ENCODE data around the gene SCN11A. TPM values are rescaled to one million over a fixed set of nuclear protein-coding genes. Genes with fewer than 3 reads are reported as not detected.

The SCN11A gene
- total and polyA plus RNA-seq, 9 of the 15 experiments (the other 6 are each of a cell fraction or from before 2014, with no cell fraction given) = 0.01 to 0.05 (median 0.04) TPM; not detected in 6

- TF ChIP-seq ZBTB40 (IDR thresholded peaks at IDR 0.05) = peak; percentile 95
- TF ChIP-seq ZBTB40 (CRISPR knock-in tag; IDR thresholded peaks at IDR 0.05) = no peak
- TF ChIP-seq ZBTB33 (CRISPR knock-in tag; IDR thresholded peaks at IDR 0.05) = peak; percentile 93
- peak; percentile 91 for TF ChIP-seq TBP (optimal IDR thresholded peaks at IDR 0.05; ENCODE audit: low read depth, low read length)
- TF ChIP-seq BCLAF1 (IDR thresholded peaks at IDR 0.05; ENCODE audit: borderline replicate concordance in 1 of 2, control insufficient read depth in 1 of 2, low read depth in 2 of 2, low read length in 1 of 2) = no peak
- no peak; the same call in 1 of the 2 replicates for TF ChIP-seq E2F3 (CRISPR knock-in tag; IDR thresholded peaks at IDR 0.05)
- TF ChIP-seq FOXM1 (IDR thresholded peaks at IDR 0.05; ENCODE audit: low read depth) = no peak
- 0 out of 2 replicates have a peak, but pooled peaks have one; percentile 65 for TF ChIP-seq FOXM1 (CRISPR knock-in tag; IDR thresholded peaks at IDR 0.05; ENCODE audit: low read depth)
- no peak for TF ChIP-seq ZNF589 (CRISPR knock-in tag; IDR thresholded peaks at IDR 0.05; ENCODE audit: low read depth)
- no peak for TF ChIP-seq CHD2 (IDR thresholded peaks at IDR 0.05; ENCODE audit: low read depth, low read length)
- TF ChIP-seq ETV1 (tag; conservative IDR thresholded peaks at IDR 0.05; ENCODE audit: low read depth) = peak; percentile 91
- no peak for TF ChIP-seq DMBX1 (CRISPR knock-in tag; IDR thresholded peaks at IDR 0.05; ENCODE audit: borderline replicate concordance)
Observed at GRCh38 chr3:39051649-39052561, at the start of gene SCN11A, which contains the start of gene WDR48 (continued).
